ENCODE measurements around the gene PHF12.

Gene PHF12

GRCh38 chr17:28968231-28968913 is 17.1 kb upstream of the PHF12 start:
- TF ChIP-seq, protein P1, sequence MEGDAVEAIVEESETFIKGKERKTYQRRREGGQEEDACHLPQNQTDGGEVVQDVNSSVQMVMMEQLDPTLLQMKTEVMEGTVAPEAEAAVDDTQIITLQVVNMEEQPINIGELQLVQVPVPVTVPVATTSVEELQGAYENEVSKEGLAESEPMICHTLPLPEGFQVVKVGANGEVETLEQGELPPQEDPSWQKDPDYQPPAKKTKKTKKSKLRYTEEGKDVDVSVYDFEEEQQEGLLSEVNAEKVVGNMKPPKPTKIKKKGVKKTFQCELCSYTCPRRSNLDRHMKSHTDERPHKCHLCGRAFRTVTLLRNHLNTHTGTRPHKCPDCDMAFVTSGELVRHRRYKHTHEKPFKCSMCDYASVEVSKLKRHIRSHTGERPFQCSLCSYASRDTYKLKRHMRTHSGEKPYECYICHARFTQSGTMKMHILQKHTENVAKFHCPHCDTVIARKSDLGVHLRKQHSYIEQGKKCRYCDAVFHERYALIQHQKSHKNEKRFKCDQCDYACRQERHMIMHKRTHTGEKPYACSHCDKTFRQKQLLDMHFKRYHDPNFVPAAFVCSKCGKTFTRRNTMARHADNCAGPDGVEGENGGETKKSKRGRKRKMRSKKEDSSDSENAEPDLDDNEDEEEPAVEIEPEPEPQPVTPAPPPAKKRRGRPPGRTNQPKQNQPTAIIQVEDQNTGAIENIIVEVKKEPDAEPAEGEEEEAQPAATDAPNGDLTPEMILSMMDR (IDR thresholded peaks at IDR 0.05; ENCODE audit: insufficient read depth, low read depth, low read length, missing control alignments): no peak
- DNase-seq (ENCODE audit: low read depth): no peak
- H3K4me3 ChIP-seq (ENCODE audit: low read depth, low read length): no peak overlapping the region

GRCh38 chr17:28967221-28968135 is 16.2 kb upstream of the PHF12 start:
- TF ChIP-seq, protein P1 (IDR thresholded peaks at IDR 0.05; ENCODE audit: insufficient read depth, low read depth, low read length, missing control alignments): no peak
- DNase-seq (ENCODE audit: low read depth): peak; percentile 42
- no peak overlapping the region for H3K4me3 ChIP-seq (ENCODE audit: low read depth, low read length)

DNA sequence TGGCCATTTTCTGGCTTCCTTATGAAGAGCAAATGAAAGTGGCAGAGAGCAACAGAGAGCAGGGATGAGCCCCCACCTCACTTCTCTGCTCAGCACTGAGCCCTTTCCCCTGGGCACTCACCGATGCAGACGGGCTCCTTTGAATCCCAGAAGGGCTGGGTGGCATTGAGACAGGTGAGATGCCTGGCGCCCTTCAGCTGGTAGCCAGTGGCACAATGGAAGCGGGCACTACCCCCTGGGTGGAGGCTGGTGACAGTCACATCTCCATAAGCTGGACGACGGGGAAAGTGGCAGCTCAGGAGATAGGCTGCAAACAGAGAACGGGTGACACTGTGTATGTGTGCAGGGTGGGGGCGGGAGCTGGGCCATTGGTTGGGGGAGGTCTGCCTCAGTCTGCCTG is 12.5 kb upstream of the PHF12 start:
- TF ChIP-seq, protein P1 (IDR thresholded peaks at IDR 0.05; ENCODE audit: insufficient read depth, low read depth, low read length, missing control alignments): no peak
- no peak overlapping the region for H3K4me3 ChIP-seq (ENCODE audit: low read depth, low read length)
- no peak for DNase-seq (ENCODE audit: low read depth)

DNA sequence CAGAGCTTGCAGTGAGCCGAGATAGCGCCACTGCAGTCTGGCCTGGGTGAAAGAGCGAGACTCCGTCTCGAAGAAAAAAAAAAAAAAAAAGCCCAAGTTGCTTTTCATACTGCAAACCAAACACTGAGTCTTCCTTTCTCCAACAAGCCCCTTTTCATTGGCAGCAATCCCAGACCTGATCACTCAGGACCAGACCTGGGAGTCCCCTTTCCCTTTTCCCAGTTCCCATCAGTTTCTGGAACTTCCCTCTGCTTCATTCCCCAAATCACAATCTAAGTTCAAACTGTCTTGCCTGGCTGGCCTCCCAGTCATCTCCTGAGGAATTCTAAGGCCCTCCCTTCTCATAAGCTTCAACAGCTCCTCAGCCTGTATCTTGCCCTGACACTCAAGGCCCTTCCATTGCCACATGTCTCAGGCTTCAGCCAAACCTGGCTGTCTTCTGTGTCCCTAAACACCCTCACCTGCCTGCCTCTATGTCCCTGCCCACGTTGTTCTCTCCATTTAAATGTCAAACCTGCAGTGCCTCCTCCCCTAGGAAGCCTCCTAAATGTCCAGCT is 11.8 kb upstream of the PHF12 start:
- H3K4me3 ChIP-seq (ENCODE audit: low read depth, low read length): no peak overlapping the region
- no peak for DNase-seq (ENCODE audit: low read depth)
- TF ChIP-seq, protein P1 (IDR thresholded peaks at IDR 0.05; ENCODE audit: insufficient read depth, low read depth, low read length, missing control alignments): no peak

- H3K4me3 ChIP-seq (ENCODE audit: low read depth, low read length): no peak overlapping the region
- TF ChIP-seq, protein P1 (IDR thresholded peaks at IDR 0.05; ENCODE audit: insufficient read depth, low read depth, low read length, missing control alignments): no peak
- DNase-seq (ENCODE audit: low read depth): no peak
Observed at GRCh38 chr17:28961391-28961790, 10.1 kb upstream of the PHF12 start.

DNA sequence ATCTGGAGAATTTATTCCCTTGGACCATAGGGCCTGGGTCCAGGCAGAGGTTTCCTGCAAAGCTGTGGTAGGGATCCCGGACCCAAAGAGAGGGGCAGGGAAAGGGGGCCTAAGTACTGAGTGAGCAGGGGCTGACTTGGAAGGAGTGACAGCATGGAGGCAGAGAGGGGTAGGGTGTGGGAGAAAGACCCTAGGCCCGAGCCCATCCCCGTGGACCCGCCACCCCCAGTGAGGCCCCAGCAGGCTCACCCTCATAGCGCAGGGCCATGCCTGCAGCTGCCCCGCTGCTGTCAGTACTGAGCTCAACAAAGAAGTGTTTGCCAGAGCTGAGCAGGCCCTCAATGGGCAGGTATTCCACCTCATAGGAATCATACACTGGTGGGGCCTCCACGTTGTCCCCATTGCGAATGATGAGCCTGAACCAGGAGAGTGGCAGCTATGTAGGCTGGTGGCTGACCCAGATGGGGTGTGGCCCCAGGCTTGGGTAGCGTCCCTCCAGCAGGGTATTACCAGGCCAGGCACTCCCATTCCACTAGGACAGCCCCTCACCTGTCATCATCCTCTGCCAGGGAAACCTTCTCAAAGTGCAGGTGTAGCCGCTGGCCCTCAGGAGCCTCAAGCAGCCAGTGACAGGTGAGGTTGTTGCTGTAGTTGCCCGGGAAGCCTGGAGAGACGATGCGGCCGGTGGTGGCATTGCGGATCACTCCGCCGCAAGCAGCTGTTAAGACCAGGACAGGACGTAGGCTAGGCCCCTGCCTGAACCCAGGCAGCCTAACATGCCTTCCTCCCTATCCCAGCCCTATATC is 9.1 kb upstream of the PHF12 start:
- no peak overlapping the region for H3K4me3 ChIP-seq (ENCODE audit: low read depth, low read length)
- no peak for DNase-seq (ENCODE audit: low read depth)
- TF ChIP-seq, protein P1 (IDR thresholded peaks at IDR 0.05; ENCODE audit: insufficient read depth, low read depth, low read length, missing control alignments): no peak

Measured in GM12865 (cell line).